ENCODE measurements around the gene HCRT.
"Not testable (repeated sequence)": the region's sequence is repeated elsewhere in the genome, so short reads cannot be mapped to it uniquely, and the experiment has no call there.

HCRT gene, protein sequence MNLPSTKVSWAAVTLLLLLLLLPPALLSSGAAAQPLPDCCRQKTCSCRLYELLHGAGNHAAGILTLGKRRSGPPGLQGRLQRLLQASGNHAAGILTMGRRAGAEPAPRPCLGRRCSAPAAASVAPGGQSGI

DNA sequence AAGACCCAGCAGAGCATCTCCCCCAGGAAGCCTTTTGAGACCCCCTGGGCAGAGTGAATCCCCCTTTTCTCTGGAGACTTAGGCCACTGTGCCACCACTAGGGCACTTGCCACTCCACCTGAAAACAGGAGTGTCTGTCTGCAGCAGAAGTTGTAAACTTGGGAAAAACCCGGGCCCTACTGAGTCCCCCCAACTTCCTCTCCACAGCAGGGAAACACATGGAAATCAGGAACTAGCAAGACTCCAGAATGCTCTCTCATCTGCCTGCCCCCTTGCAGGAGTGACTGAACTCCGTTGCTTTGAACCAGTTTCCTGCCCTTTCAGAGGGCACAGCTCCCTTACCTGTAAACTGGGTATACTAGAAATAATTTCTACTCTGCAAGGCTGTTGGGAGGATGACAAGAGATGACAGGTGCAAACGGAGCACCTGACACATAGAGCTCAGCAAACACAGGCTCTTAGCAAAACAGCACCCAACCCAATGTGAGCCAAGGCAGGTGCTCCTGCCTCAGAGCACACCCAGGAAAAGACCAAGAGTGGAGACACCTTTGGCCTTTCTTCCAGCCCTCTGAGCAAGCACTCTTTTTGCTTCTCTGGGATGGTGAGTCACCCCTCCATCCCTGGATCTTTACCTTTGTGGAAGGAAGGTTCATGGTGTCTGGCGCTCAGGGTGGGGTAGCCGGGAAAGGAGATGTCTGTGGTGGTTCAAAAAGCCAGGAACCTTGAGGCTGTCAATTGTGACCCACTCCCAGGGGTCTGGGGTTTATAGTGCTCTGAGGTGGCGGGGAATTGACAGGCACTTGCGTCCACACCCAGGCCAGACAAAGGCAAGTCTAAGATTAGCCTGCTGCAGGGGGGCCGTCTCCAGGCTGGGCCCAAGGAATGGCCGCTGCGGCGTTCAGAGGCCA is at the start of gene HCRT:
TSS of gene HCRT (minus strand) at position 740 of the 908 bp plus-strand sequence. CDS start at position 653, 87 bp downstream.
- no peak for DNase-seq (ENCODE audit: low read depth in 2 of 2)

DNA sequence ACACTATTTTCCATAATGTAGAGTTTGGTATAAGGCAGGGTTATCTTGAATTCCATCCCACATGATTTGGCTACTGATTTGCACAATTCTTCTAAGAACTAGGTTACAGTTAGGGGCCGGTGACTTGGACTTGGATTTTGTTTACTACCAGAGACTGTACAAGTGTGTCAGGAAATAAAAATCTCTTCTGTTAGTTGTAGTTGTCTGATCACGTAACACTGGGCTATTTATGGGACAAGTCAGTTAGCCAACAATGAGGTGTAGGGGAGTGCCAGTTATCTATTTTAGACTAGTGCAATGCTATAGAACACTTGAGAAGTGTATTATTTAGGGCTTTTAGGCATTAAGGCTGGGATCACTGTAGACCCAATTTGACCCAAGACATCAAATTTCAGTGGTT is 48.7 kb upstream of the HCRT start:
- no peak for DNase-seq (ENCODE audit: low read depth in 2 of 2)

DNA sequence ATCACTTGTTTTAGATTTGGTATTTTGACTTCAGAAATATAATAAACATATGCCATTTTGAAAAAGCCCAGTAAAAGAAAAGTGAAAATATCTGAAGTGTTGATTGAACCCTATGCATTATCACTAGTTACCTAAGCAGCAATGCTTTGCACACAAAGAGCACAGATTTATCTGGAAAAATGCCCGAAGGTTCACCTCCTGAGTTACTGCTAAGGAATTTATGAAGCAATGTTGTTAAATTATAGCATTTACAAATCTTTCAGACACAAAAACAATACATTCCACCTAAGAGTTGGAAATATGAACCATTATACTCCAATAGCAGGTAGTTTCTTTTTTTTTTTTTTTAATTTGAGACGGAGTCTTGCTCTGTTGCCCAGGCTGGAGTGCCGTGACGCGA is 47.9 kb upstream of the HCRT start:
- no peak for DNase-seq (ENCODE audit: low read depth in 2 of 2)

DNA sequence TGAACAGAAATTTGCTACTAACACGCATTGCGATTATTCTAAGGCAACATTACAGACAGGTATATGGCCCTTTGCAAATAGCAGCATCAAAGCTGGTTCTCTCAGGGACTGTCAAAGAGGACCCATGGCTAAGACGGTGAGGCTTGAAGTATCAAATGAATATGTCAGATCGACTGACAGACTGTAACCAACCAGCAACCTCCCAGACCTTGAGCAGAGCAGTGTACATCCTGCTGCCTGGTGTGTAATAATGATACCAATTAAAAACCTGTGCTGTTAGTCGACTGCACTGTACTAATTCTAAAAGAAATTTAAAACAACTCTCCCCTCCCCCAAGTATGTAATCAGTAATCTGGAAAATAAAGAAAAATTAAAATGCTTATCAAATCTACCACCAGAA is 45.0 kb upstream of the HCRT start:
- no peak for DNase-seq (ENCODE audit: low read depth in 2 of 2)

DNA sequence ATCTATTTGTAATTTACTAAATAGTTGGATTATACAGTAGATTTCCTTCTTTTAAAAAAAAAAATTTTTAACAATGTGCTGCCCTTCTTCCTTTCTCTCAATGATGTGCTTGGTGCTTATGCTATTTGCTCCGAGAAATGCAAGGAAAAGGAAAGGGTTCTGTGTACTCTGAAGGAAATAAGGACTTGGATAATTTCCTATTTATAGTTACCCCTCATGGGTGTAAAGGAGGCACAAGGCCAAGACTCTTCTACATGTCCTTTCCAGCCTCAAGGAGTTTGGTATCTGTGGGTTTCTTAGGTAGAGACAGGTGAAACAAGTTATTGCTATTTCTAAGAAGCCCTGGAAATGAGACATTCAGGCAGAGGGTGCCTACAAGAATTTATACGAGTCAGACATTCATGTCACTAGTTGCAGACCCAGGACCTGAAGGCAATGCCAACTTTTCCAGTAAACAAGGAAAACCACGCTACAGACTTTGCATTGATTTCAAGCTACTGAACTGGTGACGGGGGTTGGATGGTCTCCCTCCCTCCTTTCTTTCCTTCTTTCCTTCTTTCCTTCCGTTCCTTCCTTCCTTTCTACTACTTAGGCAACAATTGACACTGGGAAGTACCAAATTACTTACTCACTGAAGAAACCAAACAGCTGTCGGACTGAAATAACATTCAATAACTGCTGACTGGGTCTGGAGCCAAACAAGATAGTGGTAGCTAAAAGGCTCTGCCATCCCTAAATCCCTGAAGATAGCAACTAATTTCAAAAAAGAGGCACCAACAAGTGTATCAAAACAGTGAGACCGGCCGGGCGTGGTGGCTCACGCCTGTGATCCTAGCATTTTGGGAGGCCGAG is 42.8 kb upstream of the HCRT start:
- DNase-seq (ENCODE audit: low read depth in 2 of 2), result no peak

DNA sequence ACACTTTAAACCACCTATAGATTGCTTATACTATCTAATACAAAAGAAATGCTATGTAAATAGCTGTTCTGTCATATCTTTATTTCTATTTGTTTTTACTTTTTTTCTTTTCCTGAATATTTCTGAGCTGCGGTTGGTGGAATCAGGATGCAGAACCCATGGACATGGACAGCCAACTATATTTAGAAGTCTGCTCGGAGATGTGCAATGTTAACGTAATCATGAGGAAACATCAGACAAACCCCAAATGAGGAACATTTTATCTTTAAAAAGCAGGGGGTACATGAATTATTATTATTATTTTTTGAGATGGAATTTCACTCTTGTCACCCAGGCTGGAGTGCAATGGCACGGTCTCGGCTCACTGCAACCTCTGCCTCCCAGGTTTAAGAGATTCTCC is 40.4 kb upstream of the HCRT start:
- no peak for DNase-seq (ENCODE audit: low read depth in 2 of 2)

DNA sequence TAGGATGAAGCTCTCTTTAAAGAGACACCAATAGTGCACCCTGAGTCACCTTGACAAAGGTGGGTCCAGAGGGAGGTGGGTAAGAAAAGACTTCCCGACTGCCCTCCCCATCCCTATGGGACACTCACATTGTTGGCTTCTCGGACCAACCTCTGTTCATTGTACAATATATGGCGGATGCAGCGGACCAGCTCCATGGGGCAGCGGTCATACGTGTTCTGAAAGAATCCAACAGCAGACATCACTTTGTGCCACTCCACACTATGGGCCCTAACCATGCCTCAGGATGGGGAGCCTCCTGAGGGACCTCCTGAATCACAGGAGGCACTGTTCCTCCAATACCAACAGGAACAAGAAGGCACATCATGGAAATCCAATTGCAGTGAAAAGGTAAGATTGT is 39.4 kb upstream of the HCRT start:
- no peak for DNase-seq (ENCODE audit: low read depth in 2 of 2)

DNA sequence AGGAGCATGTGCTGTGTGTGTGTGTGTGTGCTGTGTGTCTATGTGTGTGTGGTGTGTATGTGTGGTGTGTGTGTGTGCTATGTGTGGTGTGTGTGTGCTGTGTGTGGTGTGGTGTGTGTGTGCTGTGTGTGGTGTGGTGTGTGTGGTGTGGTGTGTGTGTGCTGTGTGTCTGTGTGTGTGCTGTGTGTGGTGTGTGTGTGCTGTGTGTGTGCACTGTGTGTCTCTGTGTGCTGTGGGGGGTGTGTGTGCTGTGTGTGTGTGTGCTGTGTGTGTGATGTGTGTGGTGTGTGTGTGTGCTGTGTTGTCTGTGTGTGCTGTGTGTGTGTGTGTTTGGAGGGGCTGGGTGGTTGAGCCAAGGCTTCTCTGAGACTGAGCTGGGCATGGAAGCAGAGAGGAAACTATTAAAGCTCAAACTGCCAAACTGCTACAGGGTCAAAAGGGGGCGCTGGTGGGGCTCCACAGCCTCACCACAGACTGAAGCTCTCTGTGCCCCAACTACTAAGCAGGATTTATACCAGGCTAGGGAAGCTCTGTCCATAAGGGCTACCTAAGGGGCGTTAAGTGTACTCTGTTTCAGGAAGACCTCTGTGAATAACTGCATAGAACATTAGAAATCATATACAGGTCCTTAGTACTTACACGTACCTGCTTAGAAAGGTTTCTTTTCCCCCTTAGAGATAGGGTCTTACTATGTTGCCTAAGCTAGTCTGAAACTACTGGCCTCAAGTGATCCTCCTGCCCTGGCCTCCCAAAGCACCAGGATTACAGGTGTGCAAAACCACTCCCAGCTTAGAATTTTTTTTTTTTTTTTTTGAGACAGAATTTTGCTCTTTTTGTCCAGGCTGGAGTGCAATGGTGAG is 36.9 kb upstream of the HCRT start:
- peak; percentile 22 to 33 for DNase-seq (ENCODE audit: low read depth in 2 of 2)

DNA sequence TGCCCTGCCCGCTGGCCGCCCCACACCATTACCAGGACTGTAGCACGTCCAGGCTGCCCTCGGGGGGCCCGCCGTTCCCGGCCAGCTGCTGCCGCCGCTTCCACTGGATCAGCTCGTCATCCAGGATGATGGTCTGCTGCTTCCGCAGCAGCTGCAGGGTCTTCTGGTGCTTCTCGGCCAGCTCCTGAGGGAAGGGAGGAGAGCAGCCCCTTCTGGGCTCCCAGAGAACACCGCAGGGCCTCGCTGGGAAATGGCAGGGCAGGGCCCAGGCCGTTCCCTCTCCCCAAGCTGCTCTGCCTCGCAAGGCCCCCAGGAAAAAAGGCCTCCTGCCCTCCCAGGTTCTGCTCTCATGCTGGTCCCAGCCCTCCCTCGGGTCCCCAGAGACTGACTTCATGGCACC is 34.0 kb upstream of the HCRT start:
- not testable (repeated sequence) for DNase-seq (ENCODE audit: low read depth in 2 of 2)

DNA sequence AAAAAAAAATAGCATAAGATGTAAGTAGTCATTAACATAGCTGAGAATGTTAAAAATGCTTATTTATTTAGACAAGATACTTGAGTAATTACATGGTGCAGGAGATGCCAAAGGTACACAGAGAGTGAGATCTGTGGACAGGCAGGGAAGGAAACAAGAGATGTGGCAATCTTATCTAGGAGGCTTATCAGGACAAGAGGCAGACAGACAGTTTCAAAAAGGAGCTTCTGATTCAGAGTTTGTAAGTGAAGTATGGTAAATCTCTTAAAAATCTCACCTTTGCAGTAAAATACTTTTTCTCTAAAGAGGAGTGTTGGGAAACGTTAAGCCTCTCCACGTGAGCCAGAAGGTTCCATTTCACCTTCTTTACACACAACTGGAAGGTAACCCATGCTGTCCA is 28.9 kb upstream of the HCRT start:
- no peak for DNase-seq (ENCODE audit: low read depth in 2 of 2)

DNA sequence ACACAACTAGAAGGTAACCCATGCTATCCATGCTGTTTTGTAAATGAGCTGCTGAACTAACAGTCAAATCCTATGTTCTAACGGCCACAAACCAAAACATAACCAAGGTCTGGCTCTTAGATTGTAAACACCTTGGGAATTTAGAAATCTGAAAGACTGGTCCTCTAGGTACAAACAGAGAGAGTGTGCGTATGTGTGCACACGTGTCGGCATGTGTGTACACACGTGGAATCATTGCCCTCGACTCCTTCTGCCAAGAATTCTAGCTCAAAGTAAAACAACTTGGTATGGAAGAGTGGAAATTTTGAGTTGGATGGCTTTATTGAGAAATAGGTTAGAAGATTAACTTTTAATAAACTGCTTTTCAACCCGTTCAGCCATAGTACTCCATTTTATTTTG is 27.1 kb upstream of the HCRT start:
- DNase-seq (ENCODE audit: low read depth in 2 of 2), result no peak

DNA sequence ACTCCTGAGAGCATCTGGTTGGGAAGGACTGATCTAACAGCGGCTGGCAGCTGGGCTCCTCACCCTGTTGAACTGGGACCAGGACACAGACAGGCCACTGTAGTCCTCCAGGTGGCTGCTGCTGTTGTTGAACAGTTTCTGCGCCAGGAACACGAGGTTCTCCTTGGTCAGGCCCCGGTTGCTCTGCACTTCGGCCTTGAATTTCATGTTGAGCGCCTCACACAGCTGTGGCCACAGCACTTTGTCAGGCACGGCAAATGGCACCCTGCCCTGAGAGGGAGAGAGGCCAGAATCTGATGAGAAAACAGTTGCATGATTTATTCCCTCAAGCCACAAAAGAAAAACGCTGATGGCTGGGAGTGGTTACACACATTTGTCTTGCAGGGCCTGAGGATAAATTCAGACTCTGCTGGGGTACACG is 26.7 kb upstream of the HCRT start:
- DNase-seq (ENCODE audit: low read depth in 2 of 2), result not testable (repeated sequence)

DNA sequence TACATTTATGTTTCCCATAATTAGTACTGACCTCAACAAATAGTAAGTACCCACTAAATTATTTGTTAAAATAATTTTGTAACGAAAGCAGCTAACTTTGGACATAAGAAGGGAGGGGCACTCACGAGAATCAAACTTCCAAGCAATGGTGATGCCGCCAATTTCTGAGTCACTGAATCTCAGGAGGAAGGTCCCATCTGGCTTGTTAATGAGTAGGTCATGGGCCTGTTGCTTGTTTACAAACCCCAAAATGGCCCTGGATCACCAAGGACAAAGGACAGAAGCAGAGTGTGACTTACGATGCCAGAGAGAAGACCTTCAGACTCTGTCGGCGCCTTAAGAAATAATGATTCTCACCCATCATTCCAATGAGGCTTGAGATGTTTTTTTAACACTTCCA is 24.8 kb upstream of the HCRT start:
- no peak for DNase-seq (ENCODE audit: low read depth in 2 of 2)

DNA sequence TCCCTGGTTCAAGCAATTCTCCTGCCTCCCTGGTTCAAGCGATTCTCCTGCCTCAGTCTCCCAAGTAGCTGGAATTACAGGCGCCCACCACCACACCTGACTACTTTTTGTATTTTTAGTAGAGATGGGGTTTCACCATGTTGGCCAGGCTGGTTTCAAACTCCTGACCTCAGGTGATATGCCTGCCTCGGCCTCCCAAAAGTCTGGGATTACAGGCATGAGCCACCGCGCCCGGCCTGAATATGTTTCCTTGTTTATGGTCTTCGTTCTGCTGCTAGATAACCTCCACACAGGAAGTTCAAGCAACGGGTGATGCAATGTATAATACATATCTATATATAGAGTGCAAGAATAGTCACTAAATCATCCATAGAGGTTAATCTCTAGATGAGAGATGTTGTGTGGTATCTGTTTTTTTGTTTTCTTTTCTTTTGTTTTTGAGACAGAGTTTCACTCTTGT is 20.9 kb upstream of the HCRT start:
- DNase-seq (ENCODE audit: low read depth in 2 of 2), result not testable (repeated sequence)

DNA sequence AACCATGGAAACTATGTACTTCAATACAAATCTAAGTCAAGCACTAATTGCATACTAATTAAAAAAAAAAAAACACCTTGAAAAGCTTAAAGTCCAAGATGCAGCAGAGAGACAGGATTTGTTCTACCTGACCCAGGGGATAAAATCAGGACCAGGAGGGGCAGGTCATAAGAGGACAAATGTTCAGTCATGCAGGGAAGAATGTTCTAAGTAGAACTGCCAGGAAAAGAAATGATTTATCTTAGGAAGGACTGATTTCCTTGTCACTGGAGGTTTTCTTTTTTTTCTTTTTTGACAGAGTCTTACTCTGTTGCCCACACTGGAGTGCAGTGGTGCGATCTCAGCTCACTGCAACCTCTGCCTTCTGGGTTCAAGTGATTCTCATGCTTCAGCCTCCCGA is 18.1 kb upstream of the HCRT start:
- no peak for DNase-seq (ENCODE audit: low read depth in 2 of 2)

DNA sequence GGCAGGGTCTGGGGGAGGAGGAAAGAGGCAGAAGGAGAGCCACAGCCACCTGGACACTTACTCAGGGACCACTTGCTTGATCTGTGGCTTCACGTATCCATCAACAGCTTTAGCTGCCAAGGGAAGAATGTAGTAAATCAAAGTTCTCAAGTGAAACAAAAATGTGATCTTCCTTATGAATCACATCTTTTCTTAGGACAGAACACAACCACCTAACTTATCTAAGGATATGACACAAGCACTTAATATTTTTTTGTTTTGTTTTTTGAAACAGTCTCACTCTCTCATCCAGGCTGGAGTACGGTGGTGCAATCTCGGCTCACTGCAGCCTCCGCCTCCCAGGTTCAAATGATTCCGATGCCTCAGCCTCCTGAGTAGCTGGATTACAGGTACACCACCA is 17.4 kb upstream of the HCRT start:
- DNase-seq (ENCODE audit: low read depth in 2 of 2), result no peak

DNA sequence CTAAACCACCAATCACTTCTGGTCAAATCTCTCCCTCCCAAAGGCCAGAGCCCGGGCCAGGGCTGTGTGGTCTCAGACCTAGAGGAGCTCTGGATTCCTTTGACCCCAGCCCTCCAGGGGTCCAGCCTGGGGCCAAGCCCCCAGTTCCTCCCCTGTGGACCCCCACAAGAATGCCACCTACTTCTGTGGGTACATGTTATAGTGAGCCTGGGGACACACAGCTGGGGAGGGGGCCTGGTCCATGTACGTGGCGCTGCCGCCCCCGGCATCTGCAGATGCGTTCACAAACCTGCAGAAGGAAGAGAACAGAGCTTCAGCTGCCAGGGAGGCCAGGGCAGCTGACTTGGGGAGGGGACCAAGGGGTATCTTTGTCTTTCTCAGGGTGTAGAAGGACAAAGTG is 16.9 kb upstream of the HCRT start:
- no peak for DNase-seq (ENCODE audit: low read depth in 2 of 2)

DNA sequence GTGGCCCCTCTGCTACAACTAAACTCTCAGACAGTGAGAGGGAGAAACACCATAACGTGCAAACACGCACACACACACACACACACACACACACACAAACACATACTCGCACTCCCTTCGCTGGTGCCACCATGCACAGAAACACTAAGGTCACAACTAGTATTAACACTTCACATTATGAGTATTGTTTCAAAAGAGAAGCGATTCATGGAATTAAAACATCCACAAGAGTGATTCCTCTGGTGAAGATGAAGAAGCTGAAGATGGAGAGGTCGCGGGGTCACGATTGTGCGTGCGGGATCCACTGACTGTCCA is 16.2 kb upstream of the HCRT start:
- DNase-seq (ENCODE audit: low read depth in 2 of 2), result no peak

DNA sequence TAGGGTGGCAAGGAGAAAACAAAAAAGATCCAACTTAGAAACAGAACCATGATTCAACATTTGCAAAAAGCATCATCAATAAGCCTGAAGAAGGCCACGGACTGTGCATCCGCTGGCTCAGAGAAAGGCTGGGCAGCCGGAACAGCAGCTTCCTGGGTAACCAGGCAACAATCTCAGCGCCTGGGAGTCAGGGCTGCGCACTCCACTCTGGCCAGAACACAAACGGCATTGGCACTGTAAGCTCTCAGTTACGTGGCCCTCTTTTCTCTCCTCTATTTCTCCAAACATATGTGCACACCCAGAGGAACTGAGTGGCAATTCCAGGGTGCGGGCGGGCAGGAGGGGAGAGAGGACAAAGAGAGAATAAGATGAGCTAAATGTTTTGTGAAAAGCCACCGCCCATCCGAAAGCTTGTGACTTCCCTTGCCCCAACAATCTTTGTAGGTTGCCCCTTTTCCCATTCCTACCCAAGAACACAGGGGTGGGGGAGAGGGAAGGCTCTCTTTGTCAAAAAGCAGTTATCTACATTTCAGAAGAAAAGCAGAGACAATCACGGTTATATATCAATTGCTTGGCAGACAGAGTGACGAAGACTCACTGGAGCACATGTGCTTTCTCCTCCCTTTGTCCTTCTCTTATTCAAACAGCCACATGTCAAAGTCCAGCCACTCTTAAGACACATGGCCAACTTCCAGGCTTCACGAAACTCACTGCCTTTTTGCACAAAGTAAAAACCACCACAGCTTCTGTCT is 15.6 kb upstream of the HCRT start:
- DNase-seq (ENCODE audit: low read depth in 2 of 2), result no peak

DNA sequence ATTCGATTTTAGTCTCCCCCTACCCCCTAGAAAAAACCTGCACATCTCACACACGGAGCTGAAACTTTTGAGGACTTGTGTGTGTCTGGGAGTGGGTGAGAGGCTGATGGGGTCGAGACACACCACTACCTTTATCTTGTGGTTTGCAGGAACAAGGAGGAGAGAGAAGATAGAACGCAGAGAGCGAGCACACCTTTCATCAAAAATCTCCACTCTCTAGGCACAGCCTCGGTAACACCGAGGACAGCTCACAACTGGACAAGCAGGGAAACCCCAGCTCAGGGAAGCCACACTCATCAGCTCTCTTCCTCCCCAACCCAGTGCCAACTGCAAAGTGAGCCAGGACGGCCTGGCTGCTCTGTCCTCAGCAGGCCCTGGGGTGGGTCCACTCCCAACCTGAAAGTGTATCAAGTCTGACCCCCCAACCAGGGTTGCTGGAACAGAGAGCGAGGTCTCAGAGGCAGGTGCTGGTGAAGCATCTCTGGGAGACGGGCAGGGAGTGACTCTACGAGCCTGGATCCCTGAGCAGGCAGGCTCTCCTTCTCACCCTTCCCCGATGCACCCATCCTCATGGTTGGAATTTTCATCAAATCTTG is 14.3 kb upstream of the HCRT start:
- no peak for DNase-seq (ENCODE audit: low read depth in 2 of 2)

DNA sequence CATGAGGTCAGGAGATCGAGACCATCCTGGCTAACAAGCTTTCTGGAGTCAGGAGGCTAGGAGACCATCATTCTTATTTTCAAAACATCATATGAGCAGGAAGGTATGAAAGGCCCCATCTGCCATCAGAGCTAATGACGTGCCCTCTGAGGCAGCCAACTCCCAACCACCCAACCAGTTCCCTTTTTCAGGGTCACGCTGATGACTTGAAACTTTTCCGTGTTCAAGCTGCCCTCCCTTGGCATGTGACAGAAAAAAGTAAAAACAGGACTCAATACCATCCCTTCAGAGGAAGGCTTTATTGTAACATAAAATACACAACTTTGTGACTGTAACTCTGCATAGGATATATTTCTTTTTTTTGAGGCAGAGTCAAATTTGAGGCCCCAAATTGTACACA is 13.6 kb upstream of the HCRT start:
- no peak for DNase-seq (ENCODE audit: low read depth in 2 of 2)
